ENCODE data around the gene RGS12. TPM values are rescaled to one million over a fixed set of nuclear protein-coding genes. Genes with fewer than 3 reads are reported as not detected.

RGS12 gene
- total RNA-seq, 1 donor from 2014 or later = 67.5 TPM

DNA sequence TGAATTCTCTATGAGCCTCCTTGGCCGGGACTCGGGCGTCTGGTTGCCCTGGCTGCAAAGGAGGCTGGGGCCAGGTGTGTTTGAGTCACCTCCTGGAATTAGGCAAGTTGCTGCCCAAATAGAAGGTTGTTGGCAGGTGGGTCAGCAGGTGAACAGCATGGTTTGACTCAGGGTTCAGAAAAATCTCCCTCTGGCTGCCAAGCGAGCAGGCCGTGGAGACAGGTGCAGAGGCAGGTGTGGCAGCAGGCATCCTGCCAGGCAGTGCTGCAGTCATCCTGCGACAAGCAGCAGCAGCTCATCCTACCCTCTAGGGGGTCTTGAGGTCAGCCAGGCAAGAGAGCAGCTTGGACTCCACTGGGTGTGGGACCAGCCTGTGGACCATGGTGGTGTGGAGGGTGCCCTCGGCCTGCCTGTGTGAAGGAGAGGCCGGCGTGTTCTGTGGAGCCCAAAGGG is 35.7 kb upstream of the RGS12 start:
- no peaks in the 10 kb centered on the region for H3K27me3 Mint-ChIP-seq
- H3K9me3 Mint-ChIP-seq = no peaks in the 10 kb centered on the region
- no peaks in the 10 kb centered on the region for H3K4me1 Mint-ChIP-seq (ENCODE audit: unreplicated experiment)
- no peak overlapping the region for H3K27ac Mint-ChIP-seq
- no peaks in the 10 kb centered on the region for H3K36me3 Mint-ChIP-seq
- H3K4me3 Mint-ChIP-seq = no peak overlapping the region
- DNase-seq (ENCODE audit: extremely low spot score, unreplicated experiment) = peak; percentile 54
- TF ChIP-seq, protein P1, sequence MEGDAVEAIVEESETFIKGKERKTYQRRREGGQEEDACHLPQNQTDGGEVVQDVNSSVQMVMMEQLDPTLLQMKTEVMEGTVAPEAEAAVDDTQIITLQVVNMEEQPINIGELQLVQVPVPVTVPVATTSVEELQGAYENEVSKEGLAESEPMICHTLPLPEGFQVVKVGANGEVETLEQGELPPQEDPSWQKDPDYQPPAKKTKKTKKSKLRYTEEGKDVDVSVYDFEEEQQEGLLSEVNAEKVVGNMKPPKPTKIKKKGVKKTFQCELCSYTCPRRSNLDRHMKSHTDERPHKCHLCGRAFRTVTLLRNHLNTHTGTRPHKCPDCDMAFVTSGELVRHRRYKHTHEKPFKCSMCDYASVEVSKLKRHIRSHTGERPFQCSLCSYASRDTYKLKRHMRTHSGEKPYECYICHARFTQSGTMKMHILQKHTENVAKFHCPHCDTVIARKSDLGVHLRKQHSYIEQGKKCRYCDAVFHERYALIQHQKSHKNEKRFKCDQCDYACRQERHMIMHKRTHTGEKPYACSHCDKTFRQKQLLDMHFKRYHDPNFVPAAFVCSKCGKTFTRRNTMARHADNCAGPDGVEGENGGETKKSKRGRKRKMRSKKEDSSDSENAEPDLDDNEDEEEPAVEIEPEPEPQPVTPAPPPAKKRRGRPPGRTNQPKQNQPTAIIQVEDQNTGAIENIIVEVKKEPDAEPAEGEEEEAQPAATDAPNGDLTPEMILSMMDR (conservative IDR thresholded peaks at IDR 0.05) = no peak

DNA sequence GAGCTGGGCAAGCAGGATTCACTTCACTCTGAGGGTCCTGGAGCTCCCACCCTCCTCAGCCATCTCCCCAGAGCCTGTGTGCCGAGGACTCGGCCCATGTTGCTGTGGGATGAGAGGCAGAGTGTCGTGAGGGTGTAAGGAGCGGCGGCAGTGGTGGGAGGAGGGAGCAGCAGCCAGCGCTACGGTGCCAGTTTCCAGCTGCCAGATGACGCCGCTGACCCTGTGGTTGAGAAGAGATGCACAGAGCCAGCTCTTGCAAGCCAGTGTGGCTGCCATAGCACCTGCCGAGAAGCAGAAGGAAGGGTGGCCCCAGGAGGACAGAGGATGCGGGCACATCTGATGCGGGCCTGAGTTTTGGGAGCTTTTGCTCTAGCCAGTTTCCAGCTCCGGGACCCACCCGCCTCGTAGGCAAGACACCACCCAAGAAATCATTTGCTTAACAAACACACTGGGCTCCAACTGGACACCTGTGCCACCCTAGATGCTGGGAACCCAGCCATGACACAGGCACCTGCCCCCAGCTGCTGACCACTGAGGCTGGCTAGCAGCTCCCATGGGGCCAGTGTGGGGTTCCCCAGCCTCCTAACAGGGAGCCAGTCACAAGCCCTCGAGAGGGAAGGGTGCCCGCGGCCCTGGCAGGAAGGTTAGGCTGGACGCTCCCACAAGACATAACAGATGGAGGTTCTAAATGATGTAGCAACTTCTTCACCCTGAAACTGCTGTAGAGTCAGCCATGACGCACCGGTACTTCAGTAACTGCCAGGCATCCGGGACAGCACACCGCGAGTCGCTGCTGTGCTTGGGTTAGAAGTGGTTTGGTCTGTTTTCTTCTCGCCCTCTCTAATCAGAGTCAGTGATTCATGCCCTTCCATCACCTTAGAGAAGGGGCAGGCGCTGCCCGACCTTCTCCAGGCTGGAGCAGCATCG is 35.0 kb upstream of the RGS12 start:
- Mint-ChIP-seq H3K27me3 (no peaks in the 10 kb centered on the region), H3K27ac (no peak overlapping the region), H3K4me1 (ENCODE audit: unreplicated experiment) (no peaks in the 10 kb centered on the region), H3K4me3 (no peak overlapping the region), H3K9me3 (no peaks in the 10 kb centered on the region), H3K36me3 (no peaks in the 10 kb centered on the region)
- TF ChIP-seq, protein P1 (conservative IDR thresholded peaks at IDR 0.05) = no peak
- peak; percentile 62 for DNase-seq (ENCODE audit: extremely low spot score, unreplicated experiment)

DNA sequence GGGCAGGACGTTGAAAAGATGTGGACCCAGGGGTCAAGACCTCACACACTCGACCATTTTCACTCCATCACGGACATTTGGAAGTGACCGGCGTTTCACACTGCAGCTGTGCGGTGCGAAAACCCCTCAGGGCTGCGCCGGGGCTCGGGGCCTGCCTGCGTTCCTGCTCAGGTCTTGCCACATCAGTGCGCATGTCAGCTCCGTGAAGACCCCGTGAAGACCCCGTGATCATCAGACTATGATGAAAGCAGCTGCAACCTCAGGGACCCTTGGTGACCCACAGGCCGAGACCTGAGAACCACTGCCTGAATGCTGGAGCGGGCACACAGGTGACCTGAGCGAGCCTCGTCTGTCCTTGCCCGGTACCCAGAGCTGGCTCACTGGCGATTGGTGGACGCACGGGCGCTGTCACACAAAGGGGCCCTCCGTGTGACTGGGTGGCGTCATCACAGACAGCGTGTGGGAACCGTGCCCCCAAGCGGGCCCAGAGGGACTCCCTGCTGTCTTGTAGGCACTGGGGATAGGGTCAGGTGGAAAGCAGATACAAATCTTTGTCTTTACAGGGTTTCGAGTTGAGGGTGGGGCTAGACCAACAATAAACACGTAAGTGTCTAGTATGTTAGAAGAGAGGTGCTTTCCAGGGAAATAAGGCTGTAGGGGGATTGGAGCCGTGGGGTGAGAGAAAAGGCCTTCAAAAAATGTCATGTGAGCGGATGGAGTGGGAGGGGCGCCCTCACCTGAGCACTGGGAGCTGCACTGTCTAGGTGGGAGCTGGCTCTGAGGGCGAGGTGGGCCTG is 31.2 kb upstream of the RGS12 start:
- DNase-seq (ENCODE audit: extremely low spot score, unreplicated experiment) = peak; percentile 60
- TF ChIP-seq, protein P1 (conservative IDR thresholded peaks at IDR 0.05) = no peak
- Mint-ChIP-seq H3K4me1 (ENCODE audit: unreplicated experiment) (peaks cover 6% of the 10 kb centered on the region), H3K36me3 (no peaks in the 10 kb centered on the region), H3K27ac (no peak overlapping the region), H3K27me3 (no peaks in the 10 kb centered on the region), H3K9me3 (no peaks in the 10 kb centered on the region), H3K4me3 (no peak overlapping the region)

DNA sequence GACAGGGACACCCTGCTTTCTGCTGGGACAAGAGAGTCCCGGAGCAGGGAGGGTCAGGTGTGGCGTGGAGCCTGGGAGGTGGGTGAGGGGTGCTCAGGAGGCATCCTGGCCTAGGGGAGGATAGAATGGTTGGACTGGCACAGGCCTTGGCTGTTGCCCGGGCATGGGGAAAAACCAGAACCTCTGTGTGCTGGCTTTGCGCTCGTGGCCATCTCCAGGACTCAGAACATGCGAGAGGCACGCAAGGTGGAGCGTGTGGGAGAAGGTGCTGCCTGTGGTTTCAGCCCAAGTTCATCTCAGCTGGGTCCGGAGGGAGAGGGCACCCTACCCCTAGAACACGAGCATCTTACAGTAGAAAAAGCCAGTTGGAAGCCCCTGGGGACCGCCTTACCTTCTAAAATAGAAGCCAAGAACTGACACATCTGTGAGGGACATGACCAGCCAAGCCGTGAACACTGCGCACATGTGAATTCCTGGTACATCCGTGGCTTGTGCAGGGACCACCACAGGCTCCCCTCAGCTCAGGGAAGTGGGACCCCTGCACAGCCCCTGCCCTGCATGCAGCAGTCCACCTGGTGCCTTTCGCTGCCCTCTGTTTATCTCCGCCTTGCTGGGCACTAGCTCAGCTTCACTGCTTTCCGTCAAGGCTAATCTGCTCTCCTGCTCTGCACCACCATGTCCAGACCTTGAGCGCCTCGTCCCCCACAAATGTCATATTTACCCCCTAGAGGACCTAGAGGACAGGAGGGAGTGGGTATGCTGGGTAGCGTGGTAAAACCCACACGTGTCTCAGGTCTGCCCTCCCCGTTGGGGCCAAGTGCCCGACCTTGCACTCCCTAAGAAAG is 30.4 kb upstream of the RGS12 start:
- Mint-ChIP-seq H3K4me3 (no peak overlapping the region), H3K36me3 (no peaks in the 10 kb centered on the region), H3K9me3 (no peaks in the 10 kb centered on the region), H3K27me3 (no peaks in the 10 kb centered on the region), H3K4me1 (ENCODE audit: unreplicated experiment) (peaks cover 6% of the 10 kb centered on the region), H3K27ac (no peak overlapping the region)
- TF ChIP-seq, protein P1 (conservative IDR thresholded peaks at IDR 0.05) = no peak
- DNase-seq (ENCODE audit: extremely low spot score, unreplicated experiment) = peak; percentile 64

Measured in type B pancreatic cell (in vitro differentiated cells).